Right renal pelvis (tissue), 4 donors: ENCODE data around the gene FOXK1. TPM values are rescaled to one million over a fixed set of nuclear protein-coding genes. Genes with fewer than 3 reads are reported as not detected.

Experiments
- DNase-seq, 4 donors: peaks; one replicate each; pipeline ENCODE4 v3.0.0-alpha.2; 2013; ENCODE audit warnings: low read depth in 4 of 4, low spot score in 3 of 4, missing footprints in 1 of 4
- polyA plus RNA-seq, 4 donors: library from polyadenylated mRNA; unstranded; fragments of 120-200 nt; gene quantifications; one replicate each; pipeline ENCODE4 v1.2.1, GENCODE V29; 2013; ENCODE audit not compliant: insufficient read length in 4 of 4

The FOXK1 gene
- polyA plus RNA-seq, 4 donors: 12.7 to 16.1 (median 13.9) TPM

DNA sequence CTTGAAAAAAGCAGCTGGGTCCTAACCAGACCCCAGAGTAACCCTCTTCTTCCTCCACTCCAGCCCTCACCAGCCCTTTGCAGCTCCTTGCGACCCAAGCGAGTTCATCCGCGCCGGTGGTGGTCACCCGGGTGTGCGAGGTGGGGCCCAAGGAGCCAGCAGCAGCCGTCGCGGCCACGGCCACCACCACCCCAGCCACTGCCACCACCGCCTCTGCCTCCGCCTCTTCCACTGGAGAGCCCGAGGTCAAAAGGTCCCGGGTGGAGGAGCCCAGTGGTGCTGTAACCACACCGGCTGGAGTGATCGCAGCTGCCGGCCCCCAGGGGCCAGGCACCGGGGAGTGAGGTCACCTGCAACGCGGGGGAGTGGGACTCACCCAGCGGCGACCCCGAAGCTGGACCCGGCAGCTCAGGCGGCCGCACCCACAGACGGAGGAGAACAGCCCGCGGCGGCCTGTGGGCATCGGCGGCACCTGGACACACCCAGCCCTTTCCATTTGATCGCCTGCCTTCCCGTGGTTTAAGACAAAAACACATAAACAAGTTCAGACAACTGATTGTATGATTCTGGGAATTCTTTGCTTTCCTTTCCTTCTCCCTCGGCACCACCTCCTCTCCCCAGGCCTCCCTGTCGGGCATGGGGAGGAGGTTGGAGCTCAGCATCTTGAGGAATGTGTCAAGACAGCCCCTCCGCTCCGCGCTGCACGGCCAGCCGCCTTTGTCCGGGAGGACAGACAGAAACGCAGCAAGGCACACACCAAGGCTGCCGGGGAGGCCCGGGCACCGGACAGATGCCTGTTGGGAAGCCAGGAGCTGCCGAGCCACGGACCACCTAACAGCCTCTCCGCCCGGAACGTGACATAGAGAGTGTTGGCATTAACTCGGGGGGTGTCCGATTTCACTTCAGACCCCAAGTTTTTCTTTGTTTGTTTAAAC is 80.3 kb downstream of the FOXK1 start:
- no peak for DNase-seq

DNA sequence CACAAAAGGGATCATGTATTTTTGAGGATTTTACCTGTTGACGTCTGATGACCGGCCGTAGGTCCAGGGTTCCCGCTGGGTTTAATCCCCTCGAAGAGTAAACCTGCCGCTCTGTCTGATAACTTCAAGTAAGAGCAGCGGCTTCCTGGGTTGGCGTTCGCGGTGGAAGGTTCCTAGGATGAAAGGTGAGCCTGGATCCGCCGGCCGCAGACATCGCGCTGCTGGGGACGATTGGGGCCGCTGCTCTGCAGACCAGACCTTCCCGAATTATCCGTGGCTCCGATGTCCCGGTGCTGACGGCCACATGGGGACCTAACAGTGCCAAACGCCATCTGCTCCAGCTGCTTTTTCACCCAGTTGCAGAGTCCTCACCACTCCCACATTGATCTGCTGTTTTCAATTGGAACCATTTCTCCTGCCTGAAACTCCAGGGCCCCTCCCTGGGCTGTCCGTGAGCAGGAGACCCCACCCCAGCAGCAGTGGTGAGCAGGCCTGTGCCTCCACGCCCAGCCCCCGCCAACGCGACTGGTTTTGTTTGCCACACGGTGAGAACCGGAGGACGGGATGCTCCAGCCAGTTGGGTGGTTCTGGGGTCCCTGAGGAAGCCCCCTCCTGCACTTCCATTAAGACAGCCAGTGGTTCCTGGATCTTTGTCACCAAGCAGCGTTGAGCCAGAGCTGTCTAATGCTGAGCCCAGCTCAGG is 81.1 kb downstream of the FOXK1 start:
- DNase-seq: no peak

DNA sequence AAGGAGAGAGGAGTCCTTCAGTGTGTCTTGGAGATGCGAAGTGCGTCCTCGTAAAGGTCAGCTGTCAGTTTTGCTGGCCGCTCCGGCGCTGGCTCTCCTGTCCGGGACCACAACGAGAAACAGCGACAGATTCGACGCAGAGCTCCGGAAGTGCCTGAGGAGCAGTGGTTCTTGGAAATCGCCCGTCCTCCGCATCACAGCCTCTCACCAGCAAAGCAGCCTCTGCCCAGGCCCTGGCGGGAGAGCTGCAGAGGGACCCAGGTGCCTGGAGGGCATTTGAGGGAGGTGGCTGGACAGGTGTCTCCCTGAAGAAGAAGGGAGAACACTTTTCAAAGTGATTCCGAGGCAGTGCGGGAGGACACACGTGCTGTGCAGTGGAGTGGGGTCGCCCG is 81.7 kb downstream of the FOXK1 start:
- no peak for DNase-seq

DNA sequence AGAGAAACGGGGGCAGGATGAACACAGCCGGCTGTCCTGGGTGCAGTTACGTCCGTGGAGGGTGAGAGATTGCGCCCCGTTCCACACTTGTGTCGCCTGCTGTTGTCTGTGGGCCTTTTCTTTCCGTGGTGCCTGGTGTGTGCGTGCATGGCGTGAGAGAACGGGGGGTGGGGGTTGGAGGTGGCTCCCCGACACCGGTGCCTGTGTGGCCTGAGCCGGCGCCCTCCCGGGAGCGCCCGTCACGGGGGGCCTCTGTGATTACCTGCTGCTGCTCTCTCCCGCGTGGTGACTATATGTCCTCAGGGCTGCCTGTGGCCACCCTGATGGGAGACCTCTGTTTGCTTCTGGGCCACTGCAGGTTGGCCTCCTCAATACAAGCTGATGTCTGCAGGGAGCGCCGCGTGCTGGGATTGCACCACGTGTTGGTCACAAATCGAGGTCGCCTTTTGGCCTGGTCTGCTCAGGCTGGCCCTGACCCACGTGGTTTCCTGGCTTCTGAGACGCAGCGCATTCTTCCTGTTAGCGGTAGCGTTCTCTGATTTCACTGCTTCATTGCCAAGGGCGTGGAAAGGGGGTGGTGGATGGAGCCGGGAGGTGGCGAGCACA is 82.4 kb downstream of the FOXK1 start:
- DNase-seq: no peak

DNA sequence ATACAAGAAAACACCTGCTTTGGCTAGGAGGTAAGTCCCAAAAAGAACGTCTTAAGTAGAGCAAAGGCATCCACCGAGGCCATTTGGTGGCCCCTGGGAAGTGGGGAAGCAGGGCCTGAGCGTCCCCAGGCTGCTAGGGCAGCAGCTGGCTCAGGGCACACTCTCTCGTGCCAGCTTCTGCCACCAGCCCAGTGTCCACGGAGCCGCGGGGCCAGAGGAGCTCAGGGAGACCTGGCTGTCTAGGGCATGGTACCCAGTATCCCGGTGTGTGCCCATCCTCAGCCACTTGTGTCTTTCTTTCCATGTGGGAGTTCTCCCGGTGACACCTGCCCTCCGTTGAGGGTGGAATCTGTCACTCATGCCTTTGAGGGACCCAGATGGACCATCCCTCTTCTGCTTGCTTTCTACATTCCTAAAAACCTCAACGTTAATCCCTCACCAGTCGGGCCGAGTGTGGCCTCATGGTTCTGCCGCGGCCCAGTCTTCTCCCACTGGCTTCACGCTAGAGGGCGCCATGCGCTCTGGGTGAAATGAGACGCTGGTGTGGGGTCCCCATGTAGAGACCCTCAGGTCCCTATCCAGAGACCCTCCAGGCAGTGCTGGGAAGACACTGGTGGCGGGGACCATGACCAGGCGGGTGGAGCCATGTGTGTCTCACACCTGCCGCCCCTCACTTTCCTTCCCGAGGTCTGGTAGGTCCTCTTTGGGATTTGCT is 83.8 kb downstream of the FOXK1 start:
- DNase-seq: no peak

DNA sequence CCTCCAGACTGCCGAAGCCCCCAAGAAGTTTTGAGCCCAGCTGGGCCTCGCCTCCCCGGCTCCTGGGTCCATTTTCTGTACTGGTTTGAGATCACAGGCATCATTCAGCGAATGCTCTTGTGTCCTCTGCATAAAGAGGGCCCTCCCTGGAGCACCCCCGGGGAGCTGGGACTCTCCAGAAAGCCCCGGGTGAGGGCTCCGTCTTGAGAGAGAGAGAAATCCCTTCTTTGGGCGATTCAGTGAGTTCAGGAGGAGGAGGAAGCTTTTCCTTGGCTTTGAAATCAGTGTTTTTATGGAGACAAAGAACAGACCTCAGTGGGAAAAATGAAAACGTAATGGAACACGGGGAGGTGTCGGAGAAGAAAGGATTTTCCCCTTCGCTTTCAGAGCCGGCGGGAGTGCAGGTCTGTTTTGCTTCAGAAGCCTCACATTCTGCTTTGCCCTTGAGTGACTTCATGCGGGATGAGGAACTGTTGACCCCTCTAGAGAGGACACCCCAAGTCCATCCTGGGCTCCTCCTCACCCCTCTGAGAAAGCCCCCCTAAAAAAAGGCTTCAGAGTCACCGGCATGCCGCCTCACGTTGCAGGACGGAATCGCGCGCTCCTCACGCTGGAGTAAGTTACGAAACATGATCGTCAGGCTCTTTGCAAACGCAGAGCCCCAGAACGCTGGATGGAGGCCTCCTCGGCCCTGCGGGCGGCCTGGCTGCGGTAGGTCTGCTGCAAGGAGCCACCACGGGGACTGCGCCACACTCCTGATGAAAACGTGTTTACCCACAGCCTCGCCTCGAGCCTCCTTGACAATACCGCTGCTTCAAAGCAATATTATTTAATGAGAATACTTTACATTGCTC is 84.8 kb downstream of the FOXK1 start:
- DNase-seq: no peak

DNA sequence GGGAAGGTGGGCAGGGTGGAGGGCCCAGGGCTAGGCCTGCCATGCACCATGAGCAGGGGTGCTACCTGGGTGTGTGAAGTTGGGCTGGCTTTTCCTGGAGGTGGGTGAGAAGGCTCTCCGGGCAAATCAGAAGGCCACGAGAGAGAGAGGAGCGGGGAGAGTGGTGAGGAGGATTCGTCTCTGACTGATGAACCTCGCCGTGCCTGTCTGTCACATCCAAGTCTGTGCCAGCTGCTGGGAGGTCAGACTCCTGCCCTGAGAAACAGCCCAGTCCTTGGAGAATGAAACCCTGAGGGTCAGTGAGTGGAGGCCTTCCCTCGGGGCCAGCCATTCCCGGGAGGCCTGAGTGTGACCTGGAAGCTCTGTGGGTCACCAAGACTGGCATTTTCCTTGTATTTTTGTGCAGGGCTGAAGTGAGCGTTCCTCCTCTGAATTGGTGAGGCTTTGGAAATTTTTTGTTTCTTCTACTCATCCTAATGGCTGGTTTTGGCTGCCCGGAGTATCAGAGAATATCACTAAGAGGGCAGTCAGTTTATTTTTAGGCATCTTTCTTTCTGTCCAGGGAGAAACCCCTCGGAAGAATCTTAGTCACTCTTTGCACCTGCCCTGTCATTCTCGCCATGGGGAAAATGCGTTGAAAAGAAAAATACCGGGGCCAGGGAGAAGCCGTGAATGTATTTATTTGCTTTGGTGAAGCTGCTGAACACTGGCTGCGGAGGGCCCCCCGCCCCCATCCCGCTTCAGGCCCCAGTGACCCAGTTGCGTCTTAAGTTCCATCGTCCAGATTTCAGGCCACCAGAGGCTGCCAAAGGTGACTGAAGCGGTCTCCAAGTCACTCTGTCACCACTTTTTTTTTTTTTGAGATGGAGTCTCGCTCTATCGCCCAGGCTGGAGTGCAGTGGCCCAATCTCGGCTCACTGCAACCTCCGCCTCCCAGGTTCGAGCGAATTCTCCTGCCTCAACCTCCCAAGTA is 86.8 kb downstream of the FOXK1 start:
- DNase-seq: no peak

DNA sequence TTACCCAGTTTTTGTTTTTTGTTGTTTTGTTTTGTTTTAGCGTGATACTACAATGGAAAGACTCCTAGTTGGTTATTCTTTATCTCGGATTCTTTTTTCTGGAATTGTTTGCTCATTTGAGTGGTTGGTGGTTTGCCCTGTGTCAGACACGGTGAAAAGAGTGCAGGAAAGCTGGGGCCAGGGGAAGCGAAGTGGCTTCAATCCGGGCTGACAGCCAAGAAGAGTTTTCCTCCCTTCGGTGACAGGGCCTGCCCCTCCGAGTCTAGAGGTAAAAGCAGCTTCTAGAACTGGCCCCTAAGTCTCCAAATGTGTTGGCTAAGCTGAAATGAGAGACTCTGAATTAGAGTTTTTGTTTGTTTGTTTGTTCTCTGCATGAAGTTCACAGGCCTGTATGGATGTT is 87.7 kb downstream of the FOXK1 start:
- no peak for DNase-seq

DNA sequence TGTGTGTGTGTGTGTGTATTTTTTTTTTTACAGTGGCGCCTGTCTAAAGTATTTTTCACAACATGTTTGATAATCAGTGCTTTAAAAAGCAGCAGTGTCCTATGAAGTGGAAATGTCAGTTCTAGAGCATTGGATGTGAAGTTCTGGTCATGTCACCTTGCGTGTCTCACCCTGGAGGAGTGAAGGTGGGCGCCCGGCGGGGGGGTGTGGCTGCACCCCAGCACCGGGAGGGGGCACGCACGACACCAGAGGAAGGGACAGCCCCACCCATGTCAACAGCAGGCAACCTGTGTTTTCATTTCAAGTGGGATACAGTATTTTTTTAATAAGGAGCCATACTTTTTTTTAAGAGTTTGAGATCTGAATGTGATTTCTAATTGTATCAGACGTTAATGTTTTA is 88.8 kb downstream of the FOXK1 start:
- DNase-seq: no peak

DNA sequence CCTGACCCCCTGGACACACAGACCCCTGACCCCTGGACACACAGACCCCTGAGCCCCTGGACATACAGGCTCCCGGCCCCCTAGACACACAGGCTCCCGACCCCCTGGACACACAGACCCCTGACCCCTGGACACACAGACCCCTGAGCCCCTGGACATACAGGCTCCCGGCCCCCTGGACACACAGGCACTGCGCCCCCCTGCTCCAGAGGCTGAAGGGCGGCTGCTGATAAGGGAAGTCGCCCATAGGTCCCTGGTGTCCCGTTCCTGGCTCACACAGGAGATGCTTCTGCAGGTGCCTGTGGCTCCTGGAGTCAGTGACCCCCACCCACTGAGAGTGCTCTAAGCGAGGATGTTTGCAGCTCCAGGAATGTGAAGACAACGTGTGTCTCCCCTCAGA is 89.6 kb downstream of the FOXK1 start:
- DNase-seq: no peak

DNA sequence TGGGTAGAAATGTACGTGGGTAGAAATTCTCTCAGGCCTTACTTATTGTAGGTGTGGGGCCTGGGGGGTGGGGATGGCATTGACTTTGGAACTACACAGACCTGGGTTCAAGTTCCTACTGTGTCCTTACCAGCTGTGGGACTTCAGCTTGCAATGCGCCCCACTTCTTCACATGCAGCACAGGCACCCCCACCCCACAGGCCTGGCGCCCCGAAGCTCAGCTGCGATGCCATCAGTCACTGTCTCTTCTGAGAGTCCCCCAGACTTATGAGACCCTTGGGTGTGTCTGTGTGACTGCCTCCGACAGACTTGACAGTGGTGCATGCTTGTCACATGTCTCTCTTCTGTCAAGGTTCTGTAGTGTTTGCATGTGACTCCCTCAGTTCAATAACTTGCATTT is 90.2 kb downstream of the FOXK1 start:
- no peak for DNase-seq

DNA sequence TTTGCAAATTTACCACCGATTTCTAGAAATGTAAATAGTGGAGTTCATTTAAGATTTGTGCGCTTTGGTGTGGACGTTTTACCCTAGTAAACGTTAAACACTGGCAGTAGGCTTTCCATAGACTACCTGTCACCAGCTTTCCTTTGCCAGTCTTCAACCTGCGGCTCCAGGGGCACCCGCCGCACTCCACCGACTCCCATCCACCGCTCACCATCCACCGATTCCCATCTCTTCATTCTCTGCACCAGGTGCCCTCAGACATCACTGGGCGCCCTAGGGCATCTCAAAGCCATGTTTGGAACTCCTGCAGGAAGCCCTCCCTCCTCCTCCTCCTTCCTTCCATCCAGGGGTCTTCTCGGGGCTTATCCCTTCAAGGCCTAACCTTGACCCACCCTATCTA is 91.9 kb downstream of the FOXK1 start:
- no peak for DNase-seq

DNA sequence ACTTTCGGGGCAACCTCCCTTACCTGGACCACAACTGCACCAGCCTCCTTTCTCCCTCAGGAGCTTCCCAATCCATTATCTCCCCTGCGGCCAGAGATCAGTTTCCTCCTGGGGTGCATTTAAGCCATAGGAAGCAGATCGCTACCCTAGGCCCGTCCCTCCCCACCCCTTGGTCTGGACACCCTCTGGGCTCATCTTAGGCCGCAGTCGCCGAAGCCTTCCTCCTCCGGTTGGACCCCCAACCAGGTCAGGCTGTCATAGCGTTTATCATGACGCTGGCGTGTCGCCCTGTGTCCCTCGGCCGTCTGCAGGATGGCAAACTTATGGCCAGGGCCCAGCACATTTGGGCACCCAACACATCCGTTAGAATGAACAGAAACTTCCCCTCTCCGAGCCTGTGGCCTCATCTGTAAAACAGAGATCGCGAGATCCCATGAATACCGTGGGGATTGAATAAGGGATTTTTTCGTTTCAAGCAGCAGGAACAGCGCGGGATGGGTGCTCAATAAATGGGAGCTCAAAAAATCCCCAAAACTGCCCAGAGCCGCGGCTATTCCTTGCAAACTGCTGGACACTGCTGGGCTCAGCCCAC is 92.7 kb downstream of the FOXK1 start:
- DNase-seq: peak in 3 of 4 donors; percentile 44 to 47 (median 45)

DNA sequence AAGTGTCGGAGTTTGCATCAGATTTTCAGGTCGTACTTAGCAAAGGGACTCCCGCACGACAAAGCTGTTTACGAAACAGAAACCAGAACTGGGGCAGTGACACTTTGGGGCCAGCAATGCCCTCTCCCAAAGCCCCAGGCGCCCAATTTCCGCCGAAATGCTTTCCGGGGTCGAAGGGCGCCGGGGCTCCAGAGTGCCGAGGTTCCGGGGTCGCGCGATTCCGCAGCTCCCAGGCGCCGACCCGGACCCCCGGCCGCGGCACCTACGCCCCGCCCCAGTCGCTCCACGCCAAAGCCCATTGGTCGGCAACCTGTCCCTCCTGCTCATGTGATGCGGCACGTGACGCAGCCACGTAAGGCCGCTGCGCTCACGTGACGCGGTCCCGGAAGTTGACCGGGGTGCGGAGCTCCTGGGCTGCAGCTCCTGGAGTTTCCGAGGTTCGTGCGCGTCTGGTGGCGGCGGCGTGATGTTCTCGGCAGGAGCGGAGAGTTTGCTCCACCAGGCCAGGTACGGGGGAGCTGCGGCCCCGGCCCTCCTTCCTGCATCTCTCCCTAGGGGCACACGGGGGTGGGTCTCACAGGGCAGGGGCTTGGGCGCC is 93.3 kb downstream of the FOXK1 start, which contains the start of gene AP5Z1:
Gene AP5Z1 (plus strand): TSS at position 374 of the 598 bp plus-strand sequence. CDS start 93 bp downstream, at position 467.
- peak; percentile 87 to 91 (median 90) for DNase-seq

DNA sequence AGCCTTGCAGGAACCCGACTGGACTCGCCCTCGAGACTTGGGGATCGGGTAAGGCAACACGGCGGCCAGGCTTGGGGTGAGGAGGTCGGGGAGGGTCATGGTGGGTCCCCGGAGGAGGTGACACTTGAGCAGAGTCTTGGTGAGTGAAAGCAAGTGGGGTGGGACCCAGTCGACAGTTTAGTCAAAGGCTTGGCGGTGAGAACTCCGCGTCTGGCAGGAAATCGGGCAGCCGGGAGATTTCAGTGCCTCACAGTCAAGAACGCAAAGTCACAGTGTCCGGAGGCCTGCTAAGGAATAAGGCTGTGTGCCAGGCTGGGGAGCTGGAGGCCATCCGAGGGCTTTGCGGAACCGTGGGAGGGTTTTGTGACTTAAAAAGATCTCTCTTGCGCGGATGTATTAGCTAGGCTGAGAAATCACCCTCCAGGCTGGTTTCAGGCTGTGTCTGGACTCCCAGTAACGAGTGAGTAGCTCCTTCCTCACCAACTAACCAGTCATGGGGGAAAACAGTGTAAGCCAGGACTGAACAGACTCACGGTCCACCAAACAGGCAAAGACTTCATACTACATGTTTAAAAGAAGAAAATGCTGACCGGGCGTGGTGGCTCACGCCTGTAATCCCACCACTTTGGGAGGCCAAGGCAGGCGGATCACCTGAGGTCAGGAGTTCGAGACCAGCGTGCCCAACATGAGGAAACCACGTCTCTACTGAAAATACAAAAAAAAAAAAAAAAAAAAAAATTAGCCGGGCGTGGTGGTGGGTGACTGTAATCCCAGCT is 93.9 kb downstream of the FOXK1 start:
- no peak for DNase-seq

DNA sequence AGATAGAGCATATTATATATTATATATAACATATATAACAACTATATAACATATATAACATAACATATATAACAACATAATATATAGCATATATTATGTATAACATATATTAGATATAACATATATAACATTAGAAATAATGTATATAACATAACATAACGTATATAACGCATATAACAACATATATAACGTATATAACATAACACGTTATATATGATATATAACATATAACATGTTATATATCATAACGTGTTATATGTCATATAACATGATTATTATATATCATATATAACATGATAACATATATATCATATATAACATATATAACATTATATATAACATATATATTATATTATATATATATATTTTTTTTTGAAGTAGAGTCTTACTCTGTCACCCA is 97.0 kb downstream of the FOXK1 start:
- DNase-seq: no peak
